HCT116 (cell line): ENCODE data around the gene WDFY2. TPM values are rescaled to one million over a fixed set of nuclear protein-coding genes. Genes with fewer than 3 reads are reported as not detected.
"Not testable (repeated sequence)": the region's sequence is repeated elsewhere in the genome, so short reads cannot be mapped to it uniquely, and the experiment has no call there.

Experiments
- ATAC-seq: fragments of 200-7000 bp; cut with Tn5 transposase; 2 replicates; pipeline ENCODE4 v1.9.1; 2020; ENCODE audit warnings: mild to moderate bottlenecking, moderate library complexity
- BruUV-seq: library from RNA; stranded (reverse); fragments of 400-500 nt; replicated peaks from 2 replicates; lab custom pipeline; 2021; lab: Mats Ljungman, UMichigan
- CTCF ChIA-PET: fragments of 300-600 bp; sonication (Branson Sonifier 250); formaldehyde crosslinking; loops from one replicate; lab custom pipeline; 2021; ENCODE audit warnings: antibody characterized with exemption; lab: Charles Lee
- POLR2A ChIA-PET: fragments of 300-600, 350-600 bp; sonication (Branson Sonifier 250); formaldehyde crosslinking; loops from one replicate; lab custom pipeline; 2021; ENCODE audit warnings: antibody characterized with exemption; lab: Charles Lee
- RAD21 ChIA-PET, 2 experiments: fragments of 300-600 bp; sonication (Branson Sonifier 250); formaldehyde crosslinking; loops; one replicate each; lab custom pipeline; 2023; ENCODE audit warnings: low total read pairs in 2 of 2; ENCODE audit not compliant: uncharacterized antibody in 2 of 2, unreplicated experiment in 2 of 2, low non-redundant PET in 1 of 2; lab: Charles Lee
- DNase-seq: peaks from one replicate; pipeline ENCODE4 v3.0.0-alpha.2; 2010; ENCODE audit warnings: low read depth, low spot score
- H2AFZ ChIP-seq: fragments of 200-600 bp; shearing (Covaris generic), sonication (generic); 2 replicates; pipeline ENCODE4 v1.6.1; 2017; ENCODE audit warnings: low read depth, mixed run types, mixed read lengths, antibody characterized with exemption, low read length; ENCODE audit not compliant: poor library complexity, severe bottlenecking
- H3K27ac ChIP-seq: 2 replicates; pipeline ENCODE4 v1.5.1; 2012; ENCODE audit warnings: low read depth, low read length
- H3K27me3 ChIP-seq: fragments of 200-600 bp; sonication (generic); 2 replicates; pipeline ENCODE4 v1.6.1; 2016; ENCODE audit warnings: mixed run types, low read length, mixed read lengths; ENCODE audit not compliant: insufficient read depth
- H3K36me3 ChIP-seq, 2 experiments: fragments of 200-500 bp in 1 of 2; fragments of 200-600 bp in 1 of 2; sonication (Bioruptor generic) in 1 of 2; sonication (generic) in 1 of 2; 2 replicates each; pipeline versions ENCODE4 v1.5.1 to v1.6.1; 2014 to 2016; ENCODE audit warnings: low read length in 2 of 2, inconsistent platforms in 1 of 2, mixed read lengths in 1 of 2, mixed run types in 1 of 2; ENCODE audit not compliant: insufficient read depth in 2 of 2, control insufficient read depth in 1 of 2
- H3K4me1 ChIP-seq, 2 experiments: fragments of 200-600 bp in 1 of 2; sonication (generic) in 1 of 2; 2 replicates each; pipeline versions ENCODE4 v1.5.1 to v1.6.1; 2012 to 2017; ENCODE audit warnings: low read length in 2 of 2, inconsistent platforms in 1 of 2, mild to moderate bottlenecking in 1 of 2, mixed read lengths in 1 of 2, mixed run types in 1 of 2, moderate library complexity in 1 of 2; ENCODE audit not compliant: insufficient read depth in 2 of 2, control insufficient read depth in 1 of 2
- H3K4me2 ChIP-seq: fragments of 200-600 bp; sonication (generic); 2 replicates; pipeline ENCODE4 v1.6.1; 2017; ENCODE audit warnings: mixed run types, low read length, mixed read lengths
- H3K4me3 ChIP-seq, 2 experiments: fragments of 200-600 bp in 1 of 2; sonication (generic) in 1 of 2; replicated peaks in 1 of 2; 2 replicates each; pipeline ENCODE4 v1.5.1; 2011 to 2016; ENCODE audit warnings: low read length in 2 of 2, control low read depth in 1 of 2, low read depth in 1 of 2, mild to moderate bottlenecking in 1 of 2, mixed read lengths in 1 of 2, mixed run types in 1 of 2
- H3K79me2 ChIP-seq: fragments of 200-600 bp; sonication (generic); 2 replicates; pipeline ENCODE4 v1.6.1; 2017; ENCODE audit warnings: mild to moderate bottlenecking, mixed run types, low read length, moderate library complexity, mixed read lengths; ENCODE audit not compliant: insufficient read depth
- H3K9ac ChIP-seq: fragments of 200-600 bp; sonication (generic); 2 replicates; pipeline ENCODE4 v1.6.1; 2016; ENCODE audit warnings: low read length, mixed read lengths
- H3K9me2 ChIP-seq: fragments of 200-600 bp; sonication (generic), shearing (Covaris generic); 2 replicates; pipeline ENCODE4 v1.6.1; 2017; ENCODE audit warnings: mixed run types, mild to moderate bottlenecking, moderate library complexity; ENCODE audit not compliant: insufficient read depth
- H3K9me3 ChIP-seq, 2 experiments: fragments of 200-500 bp in 1 of 2; fragments of 200-600 bp in 1 of 2; sonication (Bioruptor generic) in 1 of 2; sonication (generic) in 1 of 2; 2 replicates each; pipeline ENCODE4 v1.6.1; 2014 to 2017; ENCODE audit warnings: low read length in 2 of 2, mixed read lengths in 2 of 2, inconsistent platforms in 1 of 2, low read depth in 1 of 2, mild to moderate bottlenecking in 1 of 2, mixed run types in 1 of 2, moderate library complexity in 1 of 2; ENCODE audit not compliant: control insufficient read depth in 1 of 2, insufficient read depth in 1 of 2
- H4K20me1 ChIP-seq: fragments of 200-600 bp; sonication (generic), shearing (Covaris generic); 2 replicates; pipeline ENCODE4 v1.6.1; 2017; ENCODE audit warnings: mixed run types, mild to moderate bottlenecking, moderate library complexity; ENCODE audit not compliant: insufficient read depth
- ATF3 ChIP-seq: IDR thresholded peaks from 2 replicates; pipeline ENCODE4 v1.6.1; 2012
- JUND ChIP-seq: IDR thresholded peaks from 2 replicates; pipeline ENCODE4 v1.6.1; 2012
- MAX ChIP-seq: IDR thresholded peaks from 2 replicates; pipeline ENCODE4 v1.6.1; 2012
- POLR2AphosphoS5 ChIP-seq: IDR thresholded peaks from 2 replicates; pipeline ENCODE4 v1.6.1; 2011; ENCODE audit warnings: mild to moderate bottlenecking, low read depth, low read length, moderate library complexity
- YY1 ChIP-seq: IDR thresholded peaks from 2 replicates; pipeline ENCODE4 v1.6.1; 2011; ENCODE audit warnings: low read length, low read depth, moderate library complexity, mild to moderate bottlenecking; ENCODE audit not compliant: insufficient replicate concordance; ENCODE audit errors: extremely low read depth
- intact Hi-C: fragments of 100-400 bp; cut with micrococcal nuclease; formaldehyde crosslinking; loops from 2 replicates; pipeline ENCODE4 v1.10.0; 2022
- total RNA-seq: library from RNA; stranded (reverse); gene quantifications from one replicate; pipeline ENCODE4 v1.2.1, GENCODE V29; 2021; ENCODE audit not compliant: unreplicated experiment

The WDFY2 gene
- total RNA-seq, 1 experiment from 2014 or later, result 6.1 TPM

GRCh38 chr13:51564671-51565070 lies 19.6 kb upstream of the WDFY2 start:
- no peak for DNase-seq
- intact Hi-C loops, result no loop called here
- ChIA-PET POLR2A (no interaction called here), RAD21 (no interaction called here), CTCF (no interaction called here)
- Histone ChIP-seq H3K36me3 (no peaks in the 10 kb centered on the region), H3K79me2 (no peaks in the 10 kb centered on the region), H3K9me3 (no peaks in the 10 kb centered on the region), H4K20me1 (no peaks in the 10 kb centered on the region), H2AFZ (peak overlapping the region; percentile 27), H3K4me1 (peaks cover 0 to 9% of the 10 kb centered on the region in 2 experiments; a peak in 2 of 4 replicates), H3K27ac (no peak overlapping the region), H3K4me2 (peak overlapping the region; percentile 24), H3K9ac (no peak overlapping the region), H3K4me3 (no peak overlapping the region), H3K27me3 (no peaks in the 10 kb centered on the region), H3K9me2 (no peaks in the 10 kb centered on the region)
- no peak for ATAC-seq
- TF ChIP-seq JUND (no peak), ATF3 (no peak), MAX (no peak), YY1 (no peak), POLR2AphosphoS5 (no peak)
- no TSS peak for BruUV-seq

- CTCF ChIA-PET, ATAC-seq, BruUV-seq, RAD21 ChIA-PET, H3K27ac ChIP-seq, H3K4me1 ChIP-seq, H4K20me1 ChIP-seq, H3K79me2 ChIP-seq, POLR2A ChIA-PET, H3K9me3 ChIP-seq, H3K9me2 ChIP-seq, H3K4me2 ChIP-seq, H3K4me3 ChIP-seq, H3K36me3 ChIP-seq, H2AFZ ChIP-seq, intact Hi-C loops, H3K27me3 ChIP-seq, DNase-seq, H3K9ac ChIP-seq: not testable (repeated sequence)
Measured at GRCh38 chr13:51569001-51569400, 15.3 kb upstream of the WDFY2 start.
